IMR-90 (cell line): ENCODE measurements around the gene SS18. TPM values are rescaled to one million over a fixed set of nuclear protein-coding genes. Genes with fewer than 3 reads are reported as not detected.

Experiments
- ATAC-seq: fragments of 200-7000 bp; cut with Tn5 transposase; 2 replicates; pipeline ENCODE4 v1.9.1; 2020; ENCODE audit warnings: low read depth, mild to moderate bottlenecking, moderate library complexity
- BruUV-seq: library from RNA; stranded (reverse); fragments of 400-500 nt; replicated peaks from 2 replicates; lab custom pipeline; 2021; lab: Mats Ljungman, UMichigan
- CTCF ChIA-PET: fragments of 300-600 bp; formaldehyde crosslinking; extraction: SDS; loops from one replicate; lab custom pipeline; 2021; ENCODE audit warnings: antibody characterized with exemption; lab: Yijun Ruan, JAX
- POLR2A ChIA-PET: fragments of 300-600 bp; sonication (Branson Sonifier 250); formaldehyde crosslinking; loops from one replicate; lab custom pipeline; 2022; ENCODE audit warnings: antibody characterized with exemption; ENCODE audit not compliant: unreplicated experiment; lab: Charles Lee
- DNase-seq: peaks from one replicate; pipeline ENCODE4 v3.0.0; 2013
- H2AFZ ChIP-seq: replicated peaks from 2 replicates; pipeline ENCODE3; 2013; ENCODE audit warnings: low read length, mild to moderate bottlenecking; ENCODE audit not compliant: poor library complexity
- H2AK5ac ChIP-seq: 2 replicates; pipeline ENCODE4 v1.6.1; 2013; ENCODE audit warnings: low read depth, low read length, inconsistent platforms
- H2AK9ac ChIP-seq: replicated peaks from 2 replicates; pipeline ENCODE3; 2013; ENCODE audit warnings: mild to moderate bottlenecking, low read depth, low read length, moderate library complexity; ENCODE audit not compliant: poor library complexity
- H2BK120ac ChIP-seq: 2 replicates; pipeline ENCODE4 v1.6.1; 2013; ENCODE audit warnings: low read depth, low read length, inconsistent platforms
- H2BK15ac ChIP-seq: 3 replicates; pipeline ENCODE4 v1.6.1; 2013; ENCODE audit warnings: low read depth, low read length, inconsistent platforms
- H2BK20ac ChIP-seq: 2 replicates; pipeline ENCODE4 v1.6.1; 2013; ENCODE audit warnings: low read depth, mild to moderate bottlenecking, inconsistent platforms, low read length, moderate library complexity
- H2BK5ac ChIP-seq: 2 replicates; pipeline ENCODE4 v1.6.1; 2013; ENCODE audit warnings: mild to moderate bottlenecking, low read depth, low read length, inconsistent platforms; ENCODE audit not compliant: poor library complexity, severe bottlenecking
- H3K14ac ChIP-seq: replicated peaks from 2 replicates; pipeline ENCODE4 v1.6.1; 2013; ENCODE audit warnings: low read depth, low read length, inconsistent platforms
- H3K18ac ChIP-seq: 2 replicates; pipeline ENCODE4 v1.6.1; 2013; ENCODE audit warnings: low read depth, low read length, control low read depth
- H3K23ac ChIP-seq: 2 replicates; pipeline ENCODE4 v1.6.1; 2013; ENCODE audit warnings: low read depth, low read length, inconsistent platforms
- H3K27ac ChIP-seq: 2 replicates; pipeline ENCODE4 v1.5.1; 2013; ENCODE audit warnings: mild to moderate bottlenecking, control low read depth, low read length; ENCODE audit not compliant: insufficient read depth
- H3K27me3 ChIP-seq: 2 replicates; pipeline ENCODE4 v1.6.1; 2013; ENCODE audit warnings: low read length; ENCODE audit not compliant: control insufficient read depth, insufficient read depth
- H3K36me3 ChIP-seq: 2 replicates; pipeline ENCODE4 v1.6.1; 2013; ENCODE audit warnings: low read length, mixed read lengths; ENCODE audit not compliant: control insufficient read depth, insufficient read depth
- H3K4ac ChIP-seq: 2 replicates; pipeline ENCODE4 v1.6.1; 2013; ENCODE audit warnings: low read depth, low read length, inconsistent platforms
- H3K4me1 ChIP-seq: 2 replicates; pipeline ENCODE4 v1.6.1; 2013; ENCODE audit warnings: low read length, mixed read lengths; ENCODE audit not compliant: control insufficient read depth, insufficient read depth
- H3K4me2 ChIP-seq: 2 replicates; pipeline ENCODE4 v1.6.1; 2013; ENCODE audit warnings: low read depth, mild to moderate bottlenecking, control low read depth, low read length, moderate library complexity
- H3K4me3 ChIP-seq: 2 replicates; pipeline ENCODE4 v1.5.1; 2013; ENCODE audit warnings: low read depth, mild to moderate bottlenecking, control low read depth, low read length, moderate library complexity; ENCODE audit not compliant: insufficient read depth
- H3K56ac ChIP-seq: 2 replicates; pipeline ENCODE4 v1.6.1; 2013; ENCODE audit warnings: low read length, inconsistent platforms; ENCODE audit not compliant: insufficient read depth; ENCODE audit errors: extremely low read depth
- H3K79me1 ChIP-seq, 2 experiments: 2 replicates each; pipeline ENCODE4 v1.6.1; 2013; ENCODE audit warnings: low read length in 2 of 2, inconsistent platforms in 1 of 2, low read depth in 1 of 2
- H3K9ac ChIP-seq: 2 replicates; pipeline ENCODE4 v1.6.1; 2013; ENCODE audit warnings: low read depth, low read length, control low read depth
- H3K9me1 ChIP-seq: 2 replicates; pipeline ENCODE4 v1.6.1; 2013; ENCODE audit warnings: low read length, inconsistent platforms; ENCODE audit not compliant: insufficient read depth
- H3K9me3 ChIP-seq: 2 replicates; pipeline ENCODE4 v1.6.1; 2013; ENCODE audit warnings: low read length; ENCODE audit not compliant: control insufficient read depth, insufficient read depth
- H4K20me1 ChIP-seq: 2 replicates; pipeline ENCODE4 v1.6.1; 2013; ENCODE audit warnings: low read length, inconsistent platforms; ENCODE audit not compliant: insufficient read depth
- H4K5ac ChIP-seq: 2 replicates; pipeline ENCODE4 v1.6.1; 2013; ENCODE audit warnings: mild to moderate bottlenecking, low read depth, low read length, control low read depth
- H4K8ac ChIP-seq, 2 experiments: 2 replicates each; pipeline ENCODE4 v1.6.1; 2013; ENCODE audit warnings: low read depth in 2 of 2, low read length in 2 of 2, control low read depth in 1 of 2, inconsistent platforms in 1 of 2
- H4K91ac ChIP-seq: 2 replicates; pipeline ENCODE4 v1.6.1; 2013; ENCODE audit warnings: low read depth, low read length, inconsistent platforms; ENCODE audit not compliant: insufficient read depth
- ELK1 ChIP-seq: fragments of 150-350 bp; IDR thresholded peaks from 2 replicates; pipeline ENCODE4 v1.6.1; 2016; ENCODE audit warnings: low read depth, mild to moderate bottlenecking, low read length, moderate library complexity, borderline replicate concordance
- FOS ChIP-seq: fragments of 150-350 bp; IDR thresholded peaks from 2 replicates; pipeline ENCODE4 v1.6.1; 2016; ENCODE audit warnings: low read depth, low read length
- MAFK ChIP-seq: IDR thresholded peaks from 2 replicates; pipeline ENCODE4 v1.6.1; 2012; ENCODE audit warnings: low read depth, low read length, improper control_type of control experiment
- MAZ ChIP-seq: IDR thresholded peaks from 2 replicates; pipeline ENCODE4 v1.6.1; 2012; ENCODE audit warnings: low read depth, mild to moderate bottlenecking, low read length, improper control_type of control experiment, moderate library complexity, borderline replicate concordance
- MXI1 ChIP-seq: IDR thresholded peaks from 2 replicates; pipeline ENCODE4 v1.6.1; 2012; ENCODE audit warnings: low read depth, mild to moderate bottlenecking, low read length, moderate library complexity, borderline replicate concordance
- POLR2A ChIP-seq: IDR thresholded peaks from 2 replicates; pipeline ENCODE4 v1.6.1; 2012; ENCODE audit warnings: mild to moderate bottlenecking, low read depth, low read length
- RCOR1 ChIP-seq: IDR thresholded peaks from 2 replicates; pipeline ENCODE4 v1.6.1; 2012; ENCODE audit warnings: mild to moderate bottlenecking, low read length, improper control_type of control experiment; ENCODE audit not compliant: insufficient replicate concordance
- RFX5 ChIP-seq: IDR thresholded peaks from 2 replicates; pipeline ENCODE4 v1.8.0; 2012; ENCODE audit warnings: low read depth, mild to moderate bottlenecking, low read length, moderate library complexity
- SMC3 ChIP-seq: fragments of 150-350 bp; IDR thresholded peaks from 2 replicates; pipeline ENCODE4 v1.6.1; 2016; ENCODE audit warnings: low read depth, mild to moderate bottlenecking, antibody characterized with exemption, low read length, moderate library complexity
- USF2 ChIP-seq: fragments of 150-350 bp; IDR thresholded peaks from 2 replicates; pipeline ENCODE4 v1.6.1; 2017; ENCODE audit warnings: mild to moderate bottlenecking, antibody characterized with exemption, low read length, low read depth
- WGBS, 2 experiments: methylation state at CpG; one replicate each; pipeline versions ENCODE4 v1.1.5 to v1.1.7; 2013; ENCODE audit warnings: missing lambda C conversion rate in 2 of 2; ENCODE audit not compliant: insufficient read length in 1 of 2; ENCODE audit errors: extremely low coverage in 2 of 2; 5-methylcytosine and 5-hydroxymethylcytosine counted together
- dilution Hi-C: fragments of 300-500 bp; cut with HindIII; formaldehyde crosslinking; loops from one replicate; pipeline ENCODE4 v1.14.3; 2018; ENCODE audit warnings: low sequenced_read_pairs; ENCODE audit not compliant: unreplicated experiment
- in situ Hi-C: fragments of 300-500 bp; cut with MboI; formaldehyde crosslinking; loops from 3 replicates; pipeline ENCODE4 v1.14.3; 2019; ENCODE audit warnings: low sequenced_read_pairs, inconsistent platforms, mixed read lengths
- intact Hi-C: fragments of 100-400 bp; cut with micrococcal nuclease; formaldehyde crosslinking; loops from 2 replicates; pipeline ENCODE4 v1.10.0; 2022
- polyA plus RNA-seq, 3 experiments: library from polyadenylated mRNA; depleted of rRNA; stranded (reverse); fragments of >200 nt; gene quantifications; 2 replicates each; pipeline ENCODE4 v1.2.3, GENCODE V29; 2012; ENCODE audit warnings: low replicate concordance in 1 of 3
- total RNA-seq: library from RNA; depleted of rRNA; stranded (reverse); fragments of >200 nt; gene quantifications from 2 replicates; pipeline ENCODE4 v1.2.3, GENCODE V29; 2012

The SS18 gene
- total and polyA plus RNA-seq, 2 of the 4 experiments (the other 2 are of a cell fraction) = 112 to 242 TPM

- Histone ChIP-seq H3K4ac (peak overlapping the region; percentile 64), H2BK15ac (no peak overlapping the region), H3K23ac (peak overlapping the region; percentile 72), H3K18ac (no peak overlapping the region), H3K4me3 (peak overlapping the region; percentile 91), H3K79me1 (peaks cover 2 to 36% of the 10 kb centered on the region in 2 experiments; a peak in 2 of 4 replicates), H3K9me1 (no peaks in the 10 kb centered on the region), H2AK5ac (peak overlapping the region; percentile 25; the same call in 1 of the 2 replicates), H4K91ac (no peak overlapping the region), H4K8ac (peak overlapping the region in 1 of 2 experiments; percentile 76; a peak in 1 of 4 replicates), H3K9ac (peak overlapping the region; percentile 33), H3K4me1 (no peaks in the 10 kb centered on the region; the same call in 1 of the 2 replicates), H2BK120ac (0 out of 2 replicates have a peak overlapping the region, but pooled peaks have one; percentile 3), H3K14ac (peak overlapping the region; percentile 29), H3K4me2 (peak overlapping the region; percentile 91), H2AK9ac (peak overlapping the region; percentile 100), H3K27ac (peak overlapping the region; percentile 96), H3K56ac (0 out of 2 replicates have a peak overlapping the region, but pooled peaks have one; percentile 85), H4K20me1 (peaks cover 16% of the 10 kb centered on the region), H3K36me3 (peaks cover 6% of the 10 kb centered on the region), H3K9me3 (no peaks in the 10 kb centered on the region), H2BK5ac (peak overlapping the region; percentile 55), H2BK20ac (no peak overlapping the region), H3K27me3 (no peaks in the 10 kb centered on the region), H2AFZ (peak overlapping the region; percentile 100), H4K5ac (no peak overlapping the region)
- DNase-seq (peak; percentile 49), ATAC-seq (peak; percentile 0; the same call in 1 of the 2 replicates)
- dilution Hi-C loops = no loop called here
- POLR2A ChIA-PET = no interaction called here
- CTCF ChIA-PET = interaction anchor here (0.7 kb wide), 1 partner anchor 19 kb away, joined by 3 read pairs; no protein-coding TSS in a partner anchor
- BruUV-seq = no TSS peak
- 3% methylated on average over 15 of the region's 35 CpGs; no CpG with 5 or more reads in 1 of the 2 experiments for WGBS, 2 experiments
- no peak for TF ChIP-seq MAFK
- no peak for TF ChIP-seq RFX5
- no peak for TF ChIP-seq POLR2A
- TF ChIP-seq FOS = no peak
- TF ChIP-seq RCOR1 = no peak
- TF ChIP-seq SMC3 = no peak
- no peak for TF ChIP-seq USF2
- TF ChIP-seq MAZ = no peak
- TF ChIP-seq MXI1 = no peak
- TF ChIP-seq ELK1 = no peak
- in situ Hi-C loops = no loop called here
- intact Hi-C loops = no loop called here
Observed at GRCh38 chr18:26089293-26090129, 902 bp downstream of the SS18 start.
